ENCODE results near the gene JAK2.

DNA sequence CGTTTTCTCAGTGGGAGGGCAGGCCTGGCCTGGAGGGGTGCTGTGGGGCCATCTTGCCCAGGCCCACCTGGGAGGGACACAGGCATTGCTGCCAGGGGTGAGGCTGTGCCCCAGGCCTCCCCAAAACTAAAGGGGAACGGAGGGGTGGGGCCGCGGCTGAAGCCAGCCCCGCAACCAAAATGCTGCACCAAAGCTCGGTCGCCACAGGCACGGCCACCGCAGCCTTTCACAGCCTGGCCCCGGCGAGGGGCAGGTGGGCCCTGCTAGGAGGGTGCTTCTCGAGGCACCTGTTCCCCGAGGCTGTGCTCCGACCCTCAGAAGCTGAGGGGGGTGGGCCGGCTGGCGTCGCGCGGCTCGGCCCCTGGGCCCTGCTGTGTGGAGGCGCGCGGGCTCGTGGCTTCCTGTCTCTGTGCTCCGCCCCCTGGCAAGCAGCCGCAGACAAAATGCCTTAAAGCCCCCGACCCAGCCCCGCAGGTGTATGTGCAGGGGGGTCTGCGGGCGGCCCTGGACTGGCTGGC, 57.6 kb downstream of the JAK2 start:
- TF ChIP-seq POLR2A (IDR thresholded peaks at IDR 0.05) = no peak
- TF ChIP-seq, protein P1, sequence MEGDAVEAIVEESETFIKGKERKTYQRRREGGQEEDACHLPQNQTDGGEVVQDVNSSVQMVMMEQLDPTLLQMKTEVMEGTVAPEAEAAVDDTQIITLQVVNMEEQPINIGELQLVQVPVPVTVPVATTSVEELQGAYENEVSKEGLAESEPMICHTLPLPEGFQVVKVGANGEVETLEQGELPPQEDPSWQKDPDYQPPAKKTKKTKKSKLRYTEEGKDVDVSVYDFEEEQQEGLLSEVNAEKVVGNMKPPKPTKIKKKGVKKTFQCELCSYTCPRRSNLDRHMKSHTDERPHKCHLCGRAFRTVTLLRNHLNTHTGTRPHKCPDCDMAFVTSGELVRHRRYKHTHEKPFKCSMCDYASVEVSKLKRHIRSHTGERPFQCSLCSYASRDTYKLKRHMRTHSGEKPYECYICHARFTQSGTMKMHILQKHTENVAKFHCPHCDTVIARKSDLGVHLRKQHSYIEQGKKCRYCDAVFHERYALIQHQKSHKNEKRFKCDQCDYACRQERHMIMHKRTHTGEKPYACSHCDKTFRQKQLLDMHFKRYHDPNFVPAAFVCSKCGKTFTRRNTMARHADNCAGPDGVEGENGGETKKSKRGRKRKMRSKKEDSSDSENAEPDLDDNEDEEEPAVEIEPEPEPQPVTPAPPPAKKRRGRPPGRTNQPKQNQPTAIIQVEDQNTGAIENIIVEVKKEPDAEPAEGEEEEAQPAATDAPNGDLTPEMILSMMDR (IDR thresholded peaks at IDR 0.05) = no peak

Data from esophagus squamous epithelium (tissue), 4 donors.